ENCODE data around the gene DHRS7B. TPM values are rescaled to one million over a fixed set of nuclear protein-coding genes. Genes with fewer than 3 reads are reported as not detected.
"Not testable (repeated sequence)": the region's sequence is repeated elsewhere in the genome, so short reads cannot be mapped to it uniquely, and the experiment has no call there.

The DHRS7B gene
- total RNA-seq, 1 donor: 15.2 TPM

- Histone ChIP-seq H3K27me3 (ENCODE audit: insufficient read depth, low read length) (no peaks in the 10 kb centered on the region), H3K4me1 (ENCODE audit: insufficient read depth, low read length) (peaks cover 11% of the 10 kb centered on the region), H4K20me1 (ENCODE audit: insufficient read depth, low read length) (peaks cover 9% of the 10 kb centered on the region), H3K9me3 (ENCODE audit: low read depth, low read length) (no peaks in the 10 kb centered on the region), H3K36me3 (ENCODE audit: insufficient read depth, low read length) (peaks cover 18% of the 10 kb centered on the region), H3K79me2 (ENCODE audit: insufficient read depth, low read length) (peaks cover 32% of the 10 kb centered on the region), H3K27ac (ENCODE audit: low read depth, low read length) (no peak overlapping the region), H3K4me2 (ENCODE audit: insufficient read depth, low read length) (no peak overlapping the region), H3K4me3 (ENCODE audit: insufficient read depth, low read length) (no peak overlapping the region), H2AFZ (ENCODE audit: low read length) (no peak overlapping the region)
- no peak for TF ChIP-seq CTCF (IDR thresholded peaks at IDR 0.05; ENCODE audit: extremely low read depth, low read depth, low read length)
- no peak for DNase-seq (ENCODE audit: insufficient read length, low spot score, missing footprints)
Observed at GRCh38 chr17:21218831-21219380, 92.1 kb downstream of the DHRS7B start.

- no peak for TF ChIP-seq CTCF (IDR thresholded peaks at IDR 0.05; ENCODE audit: extremely low read depth, low read depth, low read length)
Observed at GRCh38 chr17:21223086-21223485, 96.3 kb downstream of the DHRS7B start.

GRCh38 chr17:21227277-21227676 lies 100.5 kb downstream of the DHRS7B start:
- not testable (repeated sequence) for H2AFZ ChIP-seq (ENCODE audit: low read length); H3K36me3 ChIP-seq (ENCODE audit: insufficient read depth, low read length); H3K9me3 ChIP-seq (ENCODE audit: low read depth, low read length); H3K4me2 ChIP-seq (ENCODE audit: insufficient read depth, low read length); H4K20me1 ChIP-seq (ENCODE audit: insufficient read depth, low read length); DNase-seq (ENCODE audit: insufficient read length, low spot score, missing footprints); H3K79me2 ChIP-seq (ENCODE audit: insufficient read depth, low read length); H3K27ac ChIP-seq (ENCODE audit: low read depth, low read length); H3K4me1 ChIP-seq (ENCODE audit: insufficient read depth, low read length); H3K4me3 ChIP-seq (ENCODE audit: insufficient read depth, low read length); H3K27me3 ChIP-seq (ENCODE audit: insufficient read depth, low read length)

More at GRCh38 chr17:21223086-21223485, 96.3 kb downstream of the DHRS7B start:
- no peak for DNase-seq (ENCODE audit: insufficient read length, low spot score, missing footprints)
- H3K36me3 ChIP-seq (ENCODE audit: insufficient read depth, low read length): peaks cover 18% of the 10 kb centered on the region
- H3K79me2 ChIP-seq (ENCODE audit: insufficient read depth, low read length): peaks cover 9% of the 10 kb centered on the region
- H4K20me1 ChIP-seq (ENCODE audit: insufficient read depth, low read length): peaks cover 9% of the 10 kb centered on the region
- H3K9me3 ChIP-seq (ENCODE audit: low read depth, low read length): no peaks in the 10 kb centered on the region
- H3K4me3 ChIP-seq (ENCODE audit: insufficient read depth, low read length): no peak overlapping the region
- no peak overlapping the region for H3K4me2 ChIP-seq (ENCODE audit: insufficient read depth, low read length)
- no peaks in the 10 kb centered on the region for H3K27me3 ChIP-seq (ENCODE audit: insufficient read depth, low read length)
- no peak overlapping the region for H3K27ac ChIP-seq (ENCODE audit: low read depth, low read length)
- no peaks in the 10 kb centered on the region for H3K4me1 ChIP-seq (ENCODE audit: insufficient read depth, low read length)
- no peak overlapping the region for H2AFZ ChIP-seq (ENCODE audit: low read length)

GRCh38 chr17:21228111-21228510 lies 101.3 kb downstream of the DHRS7B start:
- Histone ChIP-seq H3K9me3 (ENCODE audit: low read depth, low read length) (peaks cover 3% of the 10 kb centered on the region), H3K4me2 (ENCODE audit: insufficient read depth, low read length) (no peak overlapping the region), H3K27ac (ENCODE audit: low read depth, low read length) (no peak overlapping the region), H3K27me3 (ENCODE audit: insufficient read depth, low read length) (no peaks in the 10 kb centered on the region), H3K36me3 (ENCODE audit: insufficient read depth, low read length) (no peaks in the 10 kb centered on the region), H2AFZ (ENCODE audit: low read length) (no peak overlapping the region), H3K4me3 (ENCODE audit: insufficient read depth, low read length) (no peak overlapping the region), H3K79me2 (ENCODE audit: insufficient read depth, low read length) (no peaks in the 10 kb centered on the region), H3K4me1 (ENCODE audit: insufficient read depth, low read length) (no peaks in the 10 kb centered on the region), H4K20me1 (ENCODE audit: insufficient read depth, low read length) (no peaks in the 10 kb centered on the region)
- no peak for TF ChIP-seq CTCF (IDR thresholded peaks at IDR 0.05; ENCODE audit: extremely low read depth, low read depth, low read length)
- DNase-seq (ENCODE audit: insufficient read length, low spot score, missing footprints): no peak
